GM19025 (cell line): ENCODE measurements around the gene ZNF277.
"Not testable (repeated sequence)": the region's sequence is repeated elsewhere in the genome, so short reads cannot be mapped to it uniquely, and the experiment has no call there.

Experiments
- ATAC-seq: cut with Tn5 transposase; IDR thresholded peaks from one replicate; pipeline ENCODE4 v1.9.1; 2021; ENCODE audit warnings: mild to moderate bottlenecking, low read depth, moderate library complexity; ENCODE audit not compliant: unreplicated experiment

ZNF277 gene

GRCh38 chr7:112286250-112287086 is 80.0 kb downstream of the ZNF277 start:
- ATAC-seq, result peak; percentile 40

GRCh38 chr7:112288301-112288700 is 81.8 kb downstream of the ZNF277 start:
- ATAC-seq, result no peak

- no peak for ATAC-seq
Measured at GRCh38 chr7:112290065-112290464, 83.6 kb downstream of the ZNF277 start.

- no peak for ATAC-seq
Measured at GRCh38 chr7:112292162-112292561, 85.7 kb downstream of the ZNF277 start.

- ATAC-seq, result no peak
Measured at GRCh38 chr7:112293416-112293815, 86.9 kb downstream of the ZNF277 start.

GRCh38 chr7:112296432-112296831 is 89.9 kb downstream of the ZNF277 start:
- ATAC-seq, result no peak

GRCh38 chr7:112297681-112298080 is 91.2 kb downstream of the ZNF277 start:
- ATAC-seq, result no peak

GRCh38 chr7:112298543-112299100 is 92.1 kb downstream of the ZNF277 start:
- ATAC-seq, result no peak

GRCh38 chr7:112300072-112300471 is 93.6 kb downstream of the ZNF277 start:
- no peak for ATAC-seq

- no peak for ATAC-seq
Measured at GRCh38 chr7:112300831-112301407, 94.4 kb downstream of the ZNF277 start.

- ATAC-seq, result no peak
Measured at GRCh38 chr7:112302566-112302965, 96.1 kb downstream of the ZNF277 start.

- ATAC-seq, result no peak
Measured at GRCh38 chr7:112306903-112307302, 100.4 kb downstream of the ZNF277 start.

- no peak for ATAC-seq
Measured at GRCh38 chr7:112307506-112307905, 101.0 kb downstream of the ZNF277 start.

GRCh38 chr7:112308974-112309373 is 102.5 kb downstream of the ZNF277 start:
- no peak for ATAC-seq

- not testable (repeated sequence) for ATAC-seq
Measured at GRCh38 chr7:112316803-112317202, 110.3 kb downstream of the ZNF277 start.

- ATAC-seq, result no peak
Measured at GRCh38 chr7:112322070-112322469, 115.6 kb downstream of the ZNF277 start.

- ATAC-seq, result no peak
Measured at GRCh38 chr7:112327566-112327965, 121.1 kb downstream of the ZNF277 start.

GRCh38 chr7:112331492-112331891 is 125.0 kb downstream of the ZNF277 start:
- no peak for ATAC-seq

- ATAC-seq, result no peak
Measured at GRCh38 chr7:112334366-112334765, 127.9 kb downstream of the ZNF277 start.

- ATAC-seq, result no peak
Measured at GRCh38 chr7:112336261-112336660, 129.8 kb downstream of the ZNF277 start.

GRCh38 chr7:112336936-112337576 is 130.6 kb downstream of the ZNF277 start:
- ATAC-seq, result no peak
